Embryonic facial prominence (tissue), 1 donor: ENCODE results near the gene SUPT20HL1.
"Not testable (repeated sequence)": the region's sequence is repeated elsewhere in the genome, so short reads cannot be mapped to it uniquely, and the experiment has no call there.

Experiments used
- DNase-seq: peaks from one replicate; pipeline ENCODE4 v3.0.0-alpha.2; 2016; ENCODE audit errors: extremely low spot score

The SUPT20HL1 gene

GRCh38 chrX:24363432-24364181 is 3.2 kb downstream of the SUPT20HL1 start:
- not testable (repeated sequence) for DNase-seq

- no peak for DNase-seq
Measured at GRCh38 chrX:24364326-24364725, 3.9 kb downstream of the SUPT20HL1 start.

DNA sequence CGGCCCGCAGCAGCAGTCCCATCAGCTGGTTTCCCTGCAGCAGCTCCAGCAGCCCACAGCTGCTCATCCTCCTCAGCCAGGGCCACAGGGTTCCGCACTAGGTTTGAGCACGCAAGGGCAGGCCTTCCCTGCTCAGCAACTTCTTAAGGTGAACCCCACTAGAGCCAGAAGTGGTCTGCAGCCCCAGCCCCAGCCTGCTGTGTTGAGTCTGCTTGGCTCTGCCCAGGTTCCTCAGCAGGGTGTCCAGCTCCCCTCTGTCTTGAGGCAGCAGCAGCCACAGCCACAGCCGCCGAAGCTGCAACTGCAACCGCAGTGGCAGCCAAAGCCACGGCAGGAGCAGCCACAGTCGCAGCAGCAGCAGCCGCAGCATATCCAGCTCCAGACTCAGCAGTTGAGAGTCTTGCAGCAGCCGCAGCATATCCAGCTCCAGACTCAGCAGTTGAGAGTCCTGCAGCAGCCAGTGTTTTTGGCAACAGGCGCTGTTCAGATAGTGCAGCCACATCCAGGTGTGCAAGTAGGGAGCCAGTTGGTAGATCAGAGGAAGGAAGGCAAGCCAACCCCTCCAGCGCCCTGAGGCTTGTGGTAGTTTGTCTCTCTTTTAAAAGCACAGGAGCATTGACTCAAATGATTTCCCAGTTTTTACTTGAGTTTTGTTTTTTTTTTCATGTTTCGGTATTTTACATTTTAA is 4.6 kb downstream of the SUPT20HL1 start:
- DNase-seq = no peak

GRCh38 chrX:24366762-24367400 is 6.4 kb downstream of the SUPT20HL1 start:
- DNase-seq = not testable (repeated sequence)

DNA sequence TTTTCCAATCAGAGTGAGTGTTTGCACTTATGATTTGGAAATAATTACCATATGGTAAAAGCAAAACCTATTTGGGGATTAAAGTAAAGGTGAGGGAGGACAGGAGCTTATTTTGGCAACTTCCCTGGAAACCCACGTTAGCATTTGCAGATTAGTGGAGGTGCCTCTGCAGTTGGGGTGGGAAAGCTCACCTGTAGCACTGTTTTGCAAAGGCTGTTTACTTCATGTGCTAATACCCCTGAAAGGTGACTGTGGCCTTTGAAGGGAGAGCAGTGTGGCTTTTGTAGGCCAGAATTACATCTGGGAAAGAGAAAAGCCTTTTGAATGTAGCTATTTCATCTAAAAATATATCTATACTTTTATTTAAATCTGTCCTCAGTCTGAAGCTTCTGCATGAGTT is 9.4 kb downstream of the SUPT20HL1 start:
- DNase-seq = no peak

DNA sequence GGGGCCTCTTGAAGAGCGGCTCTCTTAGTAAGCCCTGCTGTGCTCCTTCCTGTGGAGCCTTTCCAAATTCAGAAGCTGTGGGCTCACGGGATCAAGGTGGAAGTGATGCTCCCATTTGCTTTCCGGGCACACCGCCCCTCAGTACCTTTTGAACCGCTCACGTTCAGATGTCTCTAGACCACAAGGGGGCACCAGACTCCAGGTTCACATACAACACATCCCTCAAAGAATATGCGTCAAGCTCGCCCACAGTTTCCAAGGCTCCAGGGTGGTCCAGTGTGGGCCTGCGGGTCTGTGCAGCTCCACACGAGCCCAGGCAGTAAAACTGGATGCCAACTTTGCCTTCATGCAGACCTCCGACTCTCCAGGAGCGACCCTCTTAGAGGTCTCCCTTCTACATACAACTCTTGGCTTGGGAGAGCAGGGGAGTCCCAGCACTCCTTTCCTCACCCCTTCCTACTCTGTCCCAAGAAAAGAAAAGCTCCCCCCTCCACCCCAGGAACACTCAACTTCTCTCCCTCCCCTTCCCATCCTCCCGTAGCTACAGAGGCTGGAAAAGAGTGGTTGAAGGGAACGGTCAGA is 11.0 kb downstream of the SUPT20HL1 start:
- no peak for DNase-seq

- DNase-seq = no peak
Measured at GRCh38 chrX:24372021-24372763, 11.8 kb downstream of the SUPT20HL1 start.

DNA sequence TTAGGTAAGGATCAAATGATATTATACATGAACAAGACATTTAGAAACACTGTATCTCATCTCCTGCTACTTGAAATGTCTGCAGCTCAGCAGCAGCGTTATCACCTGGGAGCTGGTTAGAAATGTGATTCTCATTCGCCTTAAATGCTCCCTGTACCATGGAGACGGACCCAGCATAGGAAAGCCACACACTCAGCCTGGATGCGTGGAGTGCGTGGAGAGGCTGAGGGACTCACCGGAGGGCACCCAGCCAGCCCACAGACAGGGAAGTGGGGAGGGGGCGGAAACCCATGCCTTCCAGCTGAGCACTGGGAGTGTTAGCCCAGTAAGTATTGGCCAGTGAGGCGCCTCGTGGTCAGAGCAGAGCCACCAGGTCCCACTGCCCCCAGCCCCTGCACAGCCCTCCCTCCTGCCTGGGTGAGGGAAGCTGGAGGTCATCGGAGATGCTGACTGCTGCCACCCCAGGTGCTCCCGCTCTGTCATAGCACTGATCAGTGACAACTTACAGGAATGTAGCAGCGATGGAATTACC is 15.2 kb downstream of the SUPT20HL1 start:
- DNase-seq = no peak

DNA sequence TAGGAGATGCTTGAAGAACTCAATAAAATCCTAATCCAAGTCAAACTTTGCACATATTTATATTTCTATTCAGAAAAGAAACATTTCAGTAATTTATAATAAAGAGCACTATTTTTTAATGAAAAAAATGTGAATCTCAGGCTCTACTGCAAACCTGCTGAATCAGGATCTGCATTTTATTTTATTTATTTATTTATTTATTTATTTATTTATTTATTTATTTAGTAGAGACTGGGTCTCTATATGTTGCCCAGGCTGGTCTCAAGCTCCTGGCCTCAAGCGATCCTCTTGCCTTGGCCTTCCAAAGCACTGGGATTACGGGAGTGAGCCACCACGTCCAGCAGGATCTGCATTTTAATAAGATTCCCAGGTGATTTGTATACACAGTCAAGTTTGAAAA is 16.0 kb downstream of the SUPT20HL1 start:
- no peak for DNase-seq

DNA sequence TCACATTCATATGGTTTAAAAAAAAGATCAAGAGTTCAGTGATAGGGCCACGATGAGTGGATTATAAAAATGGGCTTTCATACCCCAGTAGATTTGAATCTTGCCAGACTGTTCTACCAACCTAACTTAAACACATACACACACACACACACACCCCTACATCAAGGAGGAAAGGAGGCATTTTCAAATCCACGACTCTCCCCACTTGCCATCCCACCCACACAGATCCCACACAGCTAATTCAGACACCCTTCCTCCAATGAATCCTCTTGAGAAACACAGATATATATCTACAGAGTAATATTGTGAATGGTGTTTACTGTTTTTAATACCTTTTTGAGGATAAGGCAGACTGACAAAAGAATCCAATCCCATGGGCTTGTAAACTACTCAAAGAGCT is 16.8 kb downstream of the SUPT20HL1 start:
- DNase-seq = no peak

- no peak for DNase-seq
Measured at GRCh38 chrX:24377911-24378468, 17.6 kb downstream of the SUPT20HL1 start.

DNA sequence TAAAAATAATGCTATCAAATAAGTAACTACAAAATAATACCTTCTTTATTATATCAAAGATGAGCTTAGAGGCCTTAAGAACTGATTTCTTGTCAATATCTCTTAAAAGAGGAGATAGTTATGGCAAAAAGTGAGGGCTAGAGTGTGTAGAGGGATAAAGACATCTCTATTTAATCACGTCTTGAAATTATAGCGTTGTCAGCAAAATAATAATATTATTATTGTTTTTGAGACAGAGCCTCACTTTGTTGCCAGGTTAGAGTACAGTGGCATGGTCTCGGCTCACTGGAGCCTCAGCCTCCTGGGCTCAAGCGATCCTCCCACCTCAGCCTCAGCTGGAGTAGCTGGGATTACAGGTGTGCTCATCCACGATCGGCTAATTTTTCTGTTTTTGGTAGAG is 18.3 kb downstream of the SUPT20HL1 start:
- no peak for DNase-seq

DNA sequence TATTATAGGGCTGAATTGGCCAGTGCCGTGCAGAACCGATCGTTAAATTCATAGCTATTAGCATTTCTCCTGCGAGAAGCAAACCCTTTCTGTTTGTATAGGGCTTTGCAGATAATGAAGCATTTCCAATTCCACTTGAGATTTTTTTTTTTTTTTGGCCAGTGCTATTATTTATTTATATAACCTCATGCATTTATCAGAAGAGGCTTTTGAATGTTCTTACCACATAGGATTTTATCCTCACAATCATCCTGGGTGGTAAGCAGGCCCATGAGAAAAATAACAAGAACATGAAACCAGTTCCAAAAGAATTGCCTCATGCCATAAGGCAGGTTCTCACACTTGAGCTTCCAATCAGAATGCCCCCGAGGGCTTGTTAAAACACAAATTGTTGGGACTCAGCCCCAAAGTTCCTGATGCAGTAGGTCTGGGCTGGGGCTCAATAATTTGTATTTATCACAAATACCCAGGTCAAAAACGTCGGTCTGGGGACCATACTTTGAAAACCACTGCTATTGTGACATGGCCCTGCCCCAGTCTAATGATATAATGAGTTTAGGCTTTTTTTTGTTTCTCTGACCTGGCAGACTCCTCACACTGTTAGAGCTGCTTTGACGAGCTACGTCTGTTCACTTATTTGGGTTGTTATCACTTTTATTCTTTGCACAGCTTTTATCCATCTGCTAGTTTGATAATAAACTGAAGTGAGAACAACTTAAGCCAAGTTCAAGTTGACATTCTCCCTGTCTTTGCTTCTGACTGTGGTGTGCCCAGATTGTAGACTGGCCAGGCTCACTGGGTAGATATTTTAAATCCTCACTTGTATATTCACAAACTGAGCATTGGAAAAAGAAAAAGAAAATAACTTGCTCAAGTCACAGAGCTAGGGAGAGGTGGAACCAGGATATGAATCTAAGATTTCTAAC is 20.1 kb downstream of the SUPT20HL1 start:
- DNase-seq = no peak

GRCh38 chrX:24382315-24382714 is 21.9 kb downstream of the SUPT20HL1 start:
- DNase-seq = not testable (repeated sequence)

GRCh38 chrX:24387724-24388123 is 27.3 kb downstream of the SUPT20HL1 start:
- DNase-seq = no peak

DNA sequence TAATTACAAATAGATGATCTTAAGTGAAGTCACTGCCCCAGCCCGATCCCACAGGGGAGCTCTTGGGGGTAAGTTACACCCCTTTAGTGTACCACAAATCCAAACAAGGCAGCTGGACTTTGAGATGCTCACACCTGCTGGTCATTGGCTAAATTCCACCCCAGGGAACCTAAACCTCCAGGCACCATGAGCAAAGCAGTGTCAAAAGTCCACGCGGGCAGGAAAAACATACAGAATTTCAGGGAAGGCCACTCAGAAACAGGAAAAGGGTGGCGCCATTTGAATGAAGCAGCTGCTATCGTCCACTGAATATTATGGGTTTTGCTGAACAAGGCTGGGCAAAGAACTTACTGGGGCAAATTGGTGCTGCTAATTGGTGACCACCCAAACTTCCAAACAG is 30.9 kb downstream of the SUPT20HL1 start:
- DNase-seq = no peak

GRCh38 chrX:24391843-24392242 is 31.4 kb downstream of the SUPT20HL1 start:
- DNase-seq = no peak

GRCh38 chrX:24392709-24393108 is 32.3 kb downstream of the SUPT20HL1 start:
- DNase-seq = no peak

- peak; percentile 56 for DNase-seq
Measured at GRCh38 chrX:24395775-24396174, 35.3 kb downstream of the SUPT20HL1 start.
